ENCODE measurements around the gene KCNIP3. TPM values are rescaled to one million over a fixed set of nuclear protein-coding genes. Genes with fewer than 3 reads are reported as not detected.
"Not testable (repeated sequence)": the region's sequence is repeated elsewhere in the genome, so short reads cannot be mapped to it uniquely, and the experiment has no call there.

The KCNIP3 gene
- total RNA-seq, 1 experiment from 2014 or later, result 5.8 TPM

DNA sequence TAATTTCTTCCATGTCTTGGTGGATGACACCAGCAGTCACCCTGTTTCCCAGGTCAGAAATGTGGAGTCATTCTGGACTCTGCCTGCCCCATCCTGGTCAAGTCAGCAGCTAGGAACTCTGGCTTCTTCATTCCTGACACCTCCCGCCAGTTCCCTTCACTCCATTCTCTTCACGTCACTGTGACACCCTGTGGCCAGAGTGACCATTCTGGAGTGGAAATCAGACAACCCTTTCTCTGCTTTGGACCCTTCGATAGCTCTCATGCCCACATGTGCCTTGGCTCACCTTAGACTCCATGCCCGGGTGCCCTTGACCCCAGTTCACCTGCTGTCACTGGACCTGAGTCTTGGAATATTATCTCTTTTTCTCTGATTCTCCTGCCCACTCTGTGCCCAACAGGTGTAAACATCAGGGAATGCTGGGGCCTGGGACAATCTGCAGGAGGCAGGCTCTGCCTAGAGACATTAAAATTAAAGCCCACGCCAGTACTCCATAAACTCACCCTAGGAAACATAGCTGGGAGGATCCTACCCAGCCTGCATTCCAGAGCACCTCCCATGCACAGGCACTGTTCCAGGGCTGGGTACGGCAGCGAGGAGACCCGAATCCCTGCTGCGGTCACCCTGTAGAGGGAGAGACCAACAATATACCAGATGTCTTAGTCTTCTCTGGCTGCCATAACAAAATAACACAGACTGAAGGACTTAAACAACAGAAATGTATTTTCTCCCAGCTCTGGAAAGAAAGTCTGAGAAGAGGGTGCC, 64.3 kb downstream of the KCNIP3 start:
- DNase-seq (ENCODE audit: low read depth), result no peak

DNA sequence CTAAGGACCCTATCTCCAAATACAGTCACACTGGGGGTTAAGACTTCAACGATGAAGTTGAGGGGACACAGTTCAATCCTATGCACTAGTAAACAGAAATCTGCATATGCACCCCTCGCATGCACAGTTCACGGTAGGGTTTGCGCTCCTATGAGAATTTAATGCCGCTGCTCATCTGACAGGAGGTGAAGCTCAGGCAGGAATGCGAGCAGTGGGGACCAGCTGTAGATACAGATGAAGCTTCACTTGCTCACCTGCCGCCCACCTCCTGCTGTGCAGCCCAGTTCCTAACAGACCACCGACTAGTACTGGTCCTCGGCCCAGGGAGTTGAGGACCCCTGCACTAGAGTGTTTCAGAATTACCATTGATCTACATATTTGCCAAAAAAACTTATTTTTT, 65.3 kb downstream of the KCNIP3 start:
- DNase-seq (ENCODE audit: low read depth), result no peak

DNA sequence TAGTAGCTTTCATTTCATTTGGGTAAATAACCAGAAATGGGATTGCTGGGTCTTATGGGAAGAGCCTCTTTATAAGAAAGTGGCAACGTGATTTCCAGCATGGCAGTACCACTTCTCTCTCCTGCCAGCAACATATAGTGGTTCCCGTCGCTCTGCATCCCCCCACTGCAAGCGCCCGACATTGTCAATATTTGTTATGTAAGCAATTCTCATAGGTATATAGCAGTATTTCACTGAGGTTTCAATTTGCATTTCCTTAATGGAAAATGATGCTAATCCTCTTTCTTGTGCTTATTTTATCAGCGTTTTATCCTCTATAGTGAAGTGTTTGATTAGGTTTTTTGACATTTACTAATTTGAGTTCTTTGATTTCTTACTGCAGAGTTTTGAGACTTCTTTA, 69.4 kb downstream of the KCNIP3 start:
- DNase-seq (ENCODE audit: low read depth), result no peak

DNA sequence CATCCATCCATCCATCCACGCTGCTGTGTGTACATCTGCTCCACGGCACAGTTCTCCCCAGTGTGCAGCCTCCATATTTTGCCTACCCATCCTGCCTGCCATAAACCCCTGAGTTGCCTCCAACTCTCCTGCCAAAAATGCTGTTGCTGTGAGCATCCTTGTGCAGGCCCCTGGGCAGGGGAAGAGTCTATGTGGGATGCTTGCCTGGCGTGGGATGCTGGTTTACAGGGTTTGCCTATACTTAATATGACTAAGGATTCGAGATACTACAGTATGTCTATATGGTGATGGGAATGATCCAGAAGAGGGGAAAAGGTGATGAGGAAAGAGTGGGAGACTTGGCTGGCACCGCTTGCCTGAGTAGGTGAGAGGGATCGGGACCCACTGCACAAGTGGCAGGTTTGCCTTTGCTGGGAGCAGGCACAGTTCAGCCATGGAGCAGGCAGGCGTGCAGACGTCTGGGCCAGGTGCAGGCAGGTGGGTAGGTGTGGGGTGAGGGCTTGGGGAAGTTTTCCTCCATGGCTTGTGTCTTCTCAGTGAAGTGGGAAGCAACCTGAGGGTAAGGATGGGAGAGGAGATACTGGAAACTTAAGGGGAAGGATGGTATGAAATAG, 75.2 kb downstream of the KCNIP3 start:
- DNase-seq (ENCODE audit: low read depth), result no peak

DNA sequence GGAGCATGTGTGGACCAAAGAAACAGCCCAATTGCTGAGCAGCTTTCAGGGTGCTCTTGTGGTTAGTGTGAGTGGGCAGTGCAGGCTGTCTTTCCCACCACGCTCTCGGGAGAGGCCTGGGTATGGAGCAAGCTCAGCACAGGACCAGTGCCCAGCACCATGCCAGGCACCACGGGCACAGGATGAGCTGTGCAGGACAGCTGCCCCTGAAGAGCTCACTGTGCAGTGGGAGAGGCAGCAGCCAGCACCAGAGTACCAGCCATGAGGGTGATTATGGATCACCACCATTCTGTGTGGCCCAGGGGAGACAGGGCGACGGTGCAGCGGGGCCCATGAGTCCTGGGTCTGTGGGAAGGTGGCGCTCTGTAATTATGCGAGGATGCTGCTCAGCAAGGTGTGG, 75.7 kb downstream of the KCNIP3 start:
- DNase-seq (ENCODE audit: low read depth), result no peak

DNA sequence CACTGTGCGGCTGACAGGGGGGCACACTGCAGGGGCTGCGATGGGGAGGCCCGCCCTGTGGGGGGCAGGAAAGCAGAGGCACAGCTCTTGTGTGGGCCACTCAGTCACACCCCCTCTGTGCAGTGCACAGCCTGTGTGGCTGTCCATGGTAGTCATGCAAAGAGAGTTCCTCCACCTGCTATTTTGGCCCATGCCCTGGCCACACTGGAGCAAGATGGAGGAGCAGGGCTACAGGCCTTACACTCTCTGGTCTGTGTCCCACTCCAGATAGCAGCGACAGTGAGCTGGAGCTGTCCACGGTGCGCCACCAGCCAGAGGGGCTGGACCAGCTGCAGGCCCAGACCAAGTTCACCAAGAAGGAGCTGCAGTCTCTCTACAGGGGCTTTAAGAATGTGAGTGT, 76.9 kb downstream of the KCNIP3 start:
- DNase-seq (ENCODE audit: low read depth), result no peak

DNA sequence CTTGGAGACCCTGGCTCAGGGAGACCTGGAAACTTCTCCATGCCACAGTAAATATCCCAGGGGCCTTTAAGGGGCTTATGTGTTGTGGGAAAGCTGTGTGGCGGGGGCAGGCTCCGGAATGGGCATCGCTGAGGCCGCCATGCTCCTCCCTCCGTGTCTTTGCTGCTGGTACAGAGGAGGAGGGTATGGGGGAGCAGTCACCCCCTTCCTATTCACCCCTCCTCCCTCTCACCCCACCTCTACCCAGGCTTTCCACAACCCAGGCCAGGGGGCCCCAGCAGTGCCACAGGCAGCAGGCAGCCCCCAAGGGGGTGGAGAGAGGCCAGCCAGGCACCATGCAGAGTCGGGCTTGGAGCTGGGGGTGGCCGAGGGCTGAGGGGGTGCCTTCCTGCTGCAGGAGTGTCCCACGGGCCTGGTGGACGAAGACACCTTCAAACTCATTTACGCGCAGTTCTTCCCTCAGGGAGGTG, 77.3 kb downstream of the KCNIP3 start:
- no peak for DNase-seq (ENCODE audit: low read depth)

DNA sequence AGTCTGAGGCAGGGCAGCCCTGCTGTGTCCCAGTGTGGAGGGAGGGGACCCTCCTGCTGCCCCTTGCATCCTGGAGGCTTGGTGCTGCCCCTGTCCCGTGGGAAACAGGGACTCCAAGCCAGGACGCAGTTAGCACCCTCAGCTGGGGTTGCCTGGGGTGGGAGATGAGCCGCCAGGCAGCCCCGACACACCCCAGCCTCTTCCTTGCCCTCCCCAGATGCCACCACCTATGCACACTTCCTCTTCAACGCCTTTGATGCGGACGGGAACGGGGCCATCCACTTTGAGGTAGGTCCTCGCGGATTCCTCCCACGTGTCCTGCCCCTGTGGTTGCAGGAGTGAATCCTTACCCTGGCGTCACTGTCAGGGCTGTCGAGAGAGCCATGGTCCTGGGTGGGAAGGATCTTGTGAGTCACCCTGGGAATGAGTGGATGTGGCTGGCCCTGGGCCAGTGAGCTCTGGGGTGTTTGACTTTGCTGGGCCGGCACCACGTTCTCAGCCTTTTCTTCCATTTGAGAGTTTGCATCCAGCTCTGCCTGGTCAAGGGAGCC, 77.8 kb downstream of the KCNIP3 start:
- DNase-seq (ENCODE audit: low read depth), result no peak

DNA sequence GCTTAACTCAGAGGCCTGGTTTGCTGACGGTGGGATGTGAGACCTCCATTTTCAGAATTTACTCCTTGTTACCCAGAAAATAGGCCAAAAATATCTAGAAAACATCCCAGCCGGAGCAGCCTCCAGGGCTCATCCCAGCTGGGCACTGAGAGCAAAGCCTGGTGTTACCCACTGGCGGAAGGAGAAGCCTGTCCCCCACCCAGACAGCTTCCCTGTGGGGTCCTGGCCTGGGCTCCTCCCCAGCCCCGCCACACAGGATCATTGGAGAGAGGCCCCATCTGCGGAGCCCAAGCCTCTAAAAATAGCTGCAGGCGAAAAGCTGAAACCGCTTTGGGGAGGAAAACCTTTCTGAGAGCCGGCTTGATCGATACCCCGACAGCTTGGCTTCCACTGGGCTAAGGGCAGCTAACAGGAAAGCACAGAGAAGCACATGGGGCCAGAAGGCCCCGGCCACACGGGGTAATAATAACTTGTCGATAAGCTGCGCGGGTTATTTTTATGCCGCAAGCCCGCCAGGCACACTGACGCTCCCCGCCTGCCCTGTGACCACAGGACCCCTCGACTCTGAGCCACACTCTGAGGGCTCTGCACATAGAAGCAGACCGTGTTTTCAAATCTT, 78.5 kb downstream of the KCNIP3 start:
- DNase-seq (ENCODE audit: low read depth), result no peak

DNA sequence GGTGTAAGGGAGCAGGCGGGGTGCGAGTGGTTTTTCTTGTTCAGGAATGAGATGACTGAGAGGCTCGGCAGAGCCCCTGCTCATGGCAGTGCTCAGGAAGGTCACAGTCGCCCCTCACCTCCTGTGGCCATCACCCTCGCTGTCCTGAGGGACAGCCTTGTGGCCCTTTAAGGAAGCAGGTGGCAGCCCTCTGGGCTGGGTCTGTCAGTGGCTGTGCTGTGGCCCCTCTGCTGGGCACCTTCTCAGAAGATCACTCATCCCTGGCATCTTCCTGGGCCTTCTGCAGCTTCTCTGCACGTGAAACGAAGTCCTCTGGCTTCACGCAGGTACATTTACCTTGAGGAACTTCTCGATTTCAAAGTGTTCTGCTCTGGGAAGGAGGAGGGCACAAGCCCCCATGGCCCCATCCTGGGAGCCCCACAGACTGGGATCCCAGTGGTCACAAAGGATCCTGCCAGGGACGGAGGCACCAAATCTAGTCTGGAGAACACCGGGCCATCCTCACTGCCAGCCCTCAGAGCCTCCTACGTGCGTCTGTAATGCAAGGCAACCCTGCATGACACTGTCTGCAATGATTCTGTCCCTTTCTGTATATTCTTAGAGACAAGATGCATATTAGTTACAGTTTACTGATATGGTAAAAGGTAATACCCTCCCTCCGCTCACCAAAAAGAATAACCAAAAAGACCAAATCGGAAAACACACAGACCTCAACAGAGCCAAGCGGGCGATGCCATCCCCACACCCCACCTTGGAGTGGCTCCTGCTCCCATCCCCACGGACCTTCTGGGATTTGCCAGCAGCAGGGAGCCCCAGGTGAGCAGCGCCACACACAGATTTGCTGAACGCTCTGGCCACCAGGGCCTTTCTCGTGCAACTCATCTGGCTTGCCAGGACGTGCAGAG, 79.4 kb downstream of the KCNIP3 start:
- DNase-seq (ENCODE audit: low read depth), result no peak

DNA sequence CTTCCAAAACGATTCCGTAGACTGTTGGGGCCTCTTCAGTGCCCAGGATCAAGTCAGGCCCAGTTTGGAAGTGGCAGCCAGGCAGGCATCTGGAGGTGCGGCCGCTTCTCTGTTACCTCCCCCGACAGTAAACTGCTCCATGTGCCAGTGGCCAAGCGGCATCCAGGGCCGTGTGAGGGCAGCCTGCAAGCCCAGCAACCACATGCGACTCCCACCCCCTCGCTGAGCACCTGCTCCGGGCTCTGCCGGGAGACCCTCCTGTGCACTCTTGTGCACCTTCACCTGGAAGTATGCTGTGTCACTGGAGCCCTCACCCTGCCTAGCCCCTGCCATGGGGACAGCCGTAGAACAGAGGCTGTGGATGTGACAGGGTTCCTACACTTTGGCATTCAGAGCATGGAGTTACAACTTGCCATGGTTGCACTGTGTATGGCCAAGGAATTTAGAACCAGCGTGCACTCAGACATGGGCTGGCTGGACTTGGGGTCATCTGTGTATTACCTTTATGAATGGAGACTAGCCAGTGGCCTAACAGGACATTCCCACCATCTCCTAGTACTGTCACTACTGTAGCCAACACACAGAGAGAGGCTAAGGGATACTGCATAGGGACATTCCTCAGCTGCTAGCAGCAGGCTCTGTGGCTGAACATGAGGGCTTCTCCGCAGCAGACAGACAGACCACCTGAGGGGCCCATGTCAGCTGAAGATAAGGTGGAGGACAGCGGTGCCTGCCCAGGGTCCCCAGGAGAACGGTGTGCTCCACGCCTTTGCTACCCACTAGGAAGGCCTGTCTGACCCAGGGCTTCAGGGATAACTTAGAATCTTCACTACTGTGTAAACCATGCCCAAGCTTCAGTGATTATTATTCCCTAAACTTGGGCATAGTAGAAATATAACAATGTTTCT, 80.3 kb downstream of the KCNIP3 start:
- DNase-seq (ENCODE audit: low read depth), result no peak

DNA sequence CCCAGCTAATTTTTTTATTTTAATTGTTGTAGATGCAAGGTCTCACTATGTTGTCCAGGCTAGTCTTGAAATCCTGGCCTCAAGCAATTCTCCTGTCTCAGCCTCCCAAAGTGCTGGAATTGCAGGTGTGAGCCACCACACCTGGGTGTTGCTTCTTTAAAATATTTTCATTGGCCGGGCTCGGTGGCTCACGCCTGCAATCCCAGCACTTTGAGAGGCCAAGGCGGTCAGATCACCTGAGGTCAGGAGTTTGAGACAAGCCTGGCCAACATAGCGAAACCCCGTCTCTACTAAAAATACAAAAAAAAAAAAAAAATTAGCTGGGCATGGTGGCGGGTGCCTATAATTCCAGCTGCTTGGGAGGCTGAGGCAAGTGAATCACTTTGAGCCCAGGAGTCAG, 81.1 kb downstream of the KCNIP3 start:
- not testable (repeated sequence) for DNase-seq (ENCODE audit: low read depth)

DNA sequence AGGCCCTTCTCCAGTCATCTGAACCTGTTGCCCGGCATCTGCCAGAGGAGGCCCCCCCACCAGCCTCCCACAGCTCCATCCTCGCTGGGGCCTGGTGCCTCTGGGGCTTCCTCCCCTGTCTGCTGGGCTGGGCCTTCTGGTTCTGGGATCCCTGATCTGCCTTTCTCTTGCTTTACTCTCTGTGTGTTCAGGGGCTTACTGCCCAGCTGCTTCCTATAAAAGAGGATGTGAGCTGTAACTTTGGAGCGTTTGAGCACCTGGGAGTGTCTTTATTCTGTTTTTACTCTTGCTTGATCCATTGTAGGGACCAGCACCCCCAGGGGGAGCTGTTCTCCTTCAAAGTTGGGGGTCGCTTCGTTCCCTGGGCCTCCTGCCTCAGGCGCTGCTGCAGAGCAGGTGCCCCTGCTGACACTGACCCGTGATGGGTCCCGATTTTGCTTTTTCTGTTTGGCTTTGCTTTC, 82.3 kb downstream of the KCNIP3 start:
- no peak for DNase-seq (ENCODE audit: low read depth)

DNA sequence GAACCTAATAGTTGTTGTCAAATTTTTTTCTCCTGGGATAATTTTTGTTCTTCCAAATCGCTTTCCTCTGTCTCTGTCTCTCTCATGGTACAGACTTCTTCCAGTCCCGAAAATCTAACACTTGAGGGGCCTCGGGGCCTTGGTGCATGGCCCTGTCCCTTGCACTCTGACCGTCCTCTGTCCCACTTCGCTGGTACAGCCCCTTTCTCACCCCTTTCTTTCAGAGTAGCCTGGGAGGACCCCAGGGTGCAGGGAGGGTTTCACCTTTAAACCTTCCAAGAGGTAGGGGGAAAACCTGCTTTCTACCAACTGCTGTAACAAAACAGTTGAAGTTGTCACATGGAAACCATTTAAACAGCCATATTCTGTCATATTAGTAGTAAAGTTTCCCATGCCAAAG, 83.1 kb downstream of the KCNIP3 start:
- DNase-seq (ENCODE audit: low read depth), result no peak

DNA sequence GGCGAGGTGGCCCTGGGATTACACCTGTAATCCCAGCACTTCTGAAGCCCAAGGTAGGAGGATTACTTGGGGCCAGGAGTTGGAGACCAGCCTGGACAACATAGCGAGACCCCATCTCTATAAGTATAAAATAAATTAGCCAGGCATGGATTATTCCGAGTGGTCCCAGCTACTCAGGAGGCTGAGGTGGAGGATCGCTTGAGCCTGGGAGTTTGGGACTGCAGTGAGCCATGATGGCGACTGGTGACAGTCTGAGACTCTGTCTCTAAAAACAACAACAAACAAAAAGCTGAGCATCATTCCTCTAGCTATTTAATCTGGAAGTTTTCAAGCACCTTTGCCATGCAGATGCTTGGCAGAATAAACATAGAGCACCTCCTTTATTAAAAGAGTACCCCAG, 83.6 kb downstream of the KCNIP3 start:
- no peak for DNase-seq (ENCODE audit: low read depth)

DNA sequence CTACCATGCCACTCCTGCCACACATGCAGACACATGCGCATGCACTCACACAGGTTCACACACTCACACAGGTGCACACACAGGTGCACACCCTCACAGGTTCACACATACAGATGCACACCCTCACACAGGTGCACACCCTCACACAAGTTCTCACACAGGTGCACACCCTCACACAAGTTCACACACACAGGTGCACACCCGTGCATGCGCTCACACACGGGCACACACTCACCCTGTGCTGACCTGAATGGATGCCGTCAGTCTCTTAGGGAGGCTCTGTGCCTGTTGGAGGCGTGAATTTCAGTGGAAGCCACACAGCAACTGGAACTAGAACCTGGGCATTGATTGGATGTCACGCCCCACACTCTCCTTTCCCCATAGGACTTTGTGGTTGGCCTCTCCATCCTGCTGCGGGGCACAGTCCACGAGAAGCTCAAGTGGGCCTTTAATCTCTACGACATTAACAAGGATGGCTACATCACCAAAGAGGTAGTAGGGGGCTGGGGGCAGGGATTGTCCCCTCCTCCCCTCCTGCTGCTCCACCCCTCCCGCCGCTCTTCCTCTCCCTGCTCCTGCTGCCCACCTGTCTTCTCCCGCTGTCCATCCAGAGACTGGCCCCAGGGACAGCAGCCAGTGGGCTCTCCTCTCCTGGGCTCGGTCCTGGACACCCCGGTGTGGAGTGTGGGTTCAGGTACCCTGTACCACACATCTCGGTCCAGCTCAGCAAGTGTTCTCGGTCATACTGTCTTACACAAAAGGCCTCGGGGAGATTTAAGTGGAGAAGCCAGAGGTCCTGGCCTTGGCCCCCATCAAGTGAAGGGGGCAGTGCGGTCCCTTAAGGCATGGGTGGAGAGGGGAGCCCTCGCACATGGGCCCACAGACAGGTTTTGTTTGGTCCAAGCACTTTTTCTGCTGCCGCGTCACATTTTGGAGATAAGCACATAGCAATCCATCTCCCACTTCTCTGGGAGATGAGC, 84.4 kb downstream of the KCNIP3 start:
- no peak for DNase-seq (ENCODE audit: low read depth)

DNA sequence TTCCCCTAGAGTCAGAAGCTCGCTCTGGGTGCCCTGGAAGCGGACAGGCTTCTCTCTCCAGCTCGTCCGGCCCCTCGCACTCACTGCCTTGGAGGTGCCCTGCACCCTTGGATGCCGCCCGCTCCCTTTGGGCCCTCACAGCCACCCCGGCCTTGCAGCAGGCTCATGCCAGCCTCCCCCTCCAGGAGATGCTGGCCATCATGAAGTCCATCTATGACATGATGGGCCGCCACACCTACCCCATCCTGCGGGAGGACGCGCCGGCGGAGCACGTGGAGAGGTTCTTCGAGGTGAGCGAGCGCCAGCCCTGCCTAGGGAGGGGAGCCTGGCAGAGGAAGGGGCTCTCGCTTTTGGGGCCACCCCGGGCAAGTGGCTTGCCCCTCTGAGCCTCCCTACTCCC, 85.0 kb downstream of the KCNIP3 start:
- DNase-seq (ENCODE audit: low read depth), result no peak

DNA sequence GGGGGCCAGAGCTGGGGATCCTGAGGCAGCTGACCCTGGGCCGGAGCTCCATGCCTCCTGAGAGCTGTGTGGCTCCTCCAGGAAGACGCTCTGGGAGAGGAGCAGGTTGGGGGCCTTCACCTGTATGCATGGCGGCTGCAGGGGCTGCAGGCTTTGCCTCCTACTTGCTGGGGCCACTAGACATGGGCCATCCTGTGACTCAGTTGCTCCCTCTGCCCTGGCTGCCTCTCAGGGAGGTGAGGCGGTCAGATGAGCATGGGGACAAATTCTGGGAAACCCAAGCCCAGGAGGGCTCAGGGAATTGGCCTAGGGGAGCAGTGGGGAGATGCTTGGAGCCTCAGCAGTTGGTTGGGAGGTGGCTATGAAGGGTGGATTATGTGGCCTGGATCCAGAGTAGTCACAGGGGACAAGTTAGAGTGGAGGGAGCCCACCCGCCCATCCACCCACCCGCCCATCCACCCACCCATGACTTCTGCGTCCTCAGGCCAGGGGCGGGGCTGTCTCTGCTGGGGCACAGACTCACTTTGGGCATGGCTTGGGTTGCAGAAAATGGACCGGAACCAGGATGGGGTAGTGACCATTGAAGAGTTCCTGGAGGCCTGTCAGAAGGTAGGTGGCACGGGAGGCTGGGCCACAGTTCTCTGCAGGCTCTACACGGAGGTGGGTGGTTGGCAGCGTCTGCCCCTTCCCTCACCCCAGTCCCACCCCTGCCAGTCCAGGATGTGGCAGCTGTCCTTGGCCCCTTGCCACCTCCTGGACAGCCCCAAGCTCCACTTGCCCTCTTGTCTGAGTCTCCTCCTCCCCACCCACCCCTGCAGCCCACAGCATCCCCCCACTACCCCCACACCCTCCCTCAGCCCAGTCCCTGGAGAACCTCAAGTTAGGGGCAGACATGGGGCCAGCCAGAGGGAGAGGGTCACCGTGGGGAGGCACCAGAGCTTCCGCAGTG, 85.8 kb downstream of the KCNIP3 start:
- DNase-seq (ENCODE audit: low read depth), result no peak
